ENCODE results near the gene SLC27A5.

DNA sequence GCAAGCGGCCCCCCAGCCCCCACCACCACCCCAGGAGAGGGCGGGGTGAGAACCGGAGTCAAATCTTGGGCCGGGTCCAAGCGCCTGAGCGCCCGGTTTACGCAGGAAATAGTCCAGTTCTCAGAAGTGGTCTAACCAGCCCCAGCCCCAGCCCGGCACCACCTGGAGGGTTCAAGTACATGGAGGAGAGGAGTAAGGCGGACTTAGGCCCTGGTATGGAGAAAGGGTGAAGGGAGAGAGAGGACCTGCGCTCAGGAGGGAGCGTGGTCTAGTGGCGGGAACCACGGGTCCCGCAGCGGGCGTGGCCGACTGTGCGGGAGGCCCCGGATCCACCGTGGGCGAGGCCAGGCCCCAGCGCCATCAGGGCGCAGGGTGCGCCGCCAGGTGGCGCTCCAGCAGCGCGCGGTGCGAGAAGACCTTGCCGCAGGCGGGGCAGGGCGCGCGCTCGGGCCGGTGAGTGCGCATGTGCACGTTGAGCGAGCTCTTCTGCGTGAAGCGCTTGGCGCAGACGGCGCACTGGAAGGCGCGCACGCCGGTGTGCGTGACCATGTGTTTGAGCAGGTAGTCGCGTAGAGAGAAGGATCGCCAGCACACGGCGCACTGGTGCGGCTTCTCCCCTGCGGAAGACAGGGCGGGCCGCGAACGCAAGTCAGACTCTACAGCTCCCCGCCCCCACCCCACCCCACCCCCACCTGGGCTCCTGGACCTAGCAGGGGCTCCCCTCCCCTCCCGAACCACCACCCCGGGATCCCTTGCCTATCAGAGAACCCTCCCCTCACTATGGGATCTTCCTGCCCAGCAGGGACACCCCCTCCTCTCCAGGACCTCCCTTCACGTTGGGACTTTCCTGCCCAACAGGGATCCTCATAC lies 2.1 kb upstream of the SLC27A5 start:
- TF ChIP-seq, protein P1, sequence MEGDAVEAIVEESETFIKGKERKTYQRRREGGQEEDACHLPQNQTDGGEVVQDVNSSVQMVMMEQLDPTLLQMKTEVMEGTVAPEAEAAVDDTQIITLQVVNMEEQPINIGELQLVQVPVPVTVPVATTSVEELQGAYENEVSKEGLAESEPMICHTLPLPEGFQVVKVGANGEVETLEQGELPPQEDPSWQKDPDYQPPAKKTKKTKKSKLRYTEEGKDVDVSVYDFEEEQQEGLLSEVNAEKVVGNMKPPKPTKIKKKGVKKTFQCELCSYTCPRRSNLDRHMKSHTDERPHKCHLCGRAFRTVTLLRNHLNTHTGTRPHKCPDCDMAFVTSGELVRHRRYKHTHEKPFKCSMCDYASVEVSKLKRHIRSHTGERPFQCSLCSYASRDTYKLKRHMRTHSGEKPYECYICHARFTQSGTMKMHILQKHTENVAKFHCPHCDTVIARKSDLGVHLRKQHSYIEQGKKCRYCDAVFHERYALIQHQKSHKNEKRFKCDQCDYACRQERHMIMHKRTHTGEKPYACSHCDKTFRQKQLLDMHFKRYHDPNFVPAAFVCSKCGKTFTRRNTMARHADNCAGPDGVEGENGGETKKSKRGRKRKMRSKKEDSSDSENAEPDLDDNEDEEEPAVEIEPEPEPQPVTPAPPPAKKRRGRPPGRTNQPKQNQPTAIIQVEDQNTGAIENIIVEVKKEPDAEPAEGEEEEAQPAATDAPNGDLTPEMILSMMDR (IDR thresholded peaks at IDR 0.05): peak in 3 of 4 experiments; percentile 96 to 100 (median 97)
- TF ChIP-seq POLR2A (IDR thresholded peaks at IDR 0.05) (peak in 1 of 2 donors; percentile 23), POLR2AphosphoS5 (IDR thresholded peaks at IDR 0.05) (peak; percentile 38)
